Measurements from ENCODE around the gene PPARGC1A.

Gene PPARGC1A

DNA sequence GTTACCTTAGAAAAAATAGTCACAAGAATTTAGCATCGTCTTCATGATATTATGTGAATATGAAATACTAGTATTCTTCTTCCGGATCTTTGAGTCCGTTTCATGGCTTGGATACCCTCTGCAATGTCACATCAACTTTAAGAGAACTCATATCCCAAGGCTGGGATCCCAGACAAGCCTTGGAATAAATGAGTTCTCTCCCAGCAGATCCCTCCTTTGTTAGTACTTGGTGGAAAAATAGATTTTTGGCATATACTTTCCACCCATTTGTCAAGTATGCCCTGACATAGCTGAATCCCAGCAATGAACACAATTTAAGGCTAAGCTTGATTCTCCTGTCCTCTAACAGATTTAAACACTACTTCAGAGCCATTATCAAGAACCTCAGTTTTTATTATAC is 144.5 kb downstream of the PPARGC1A start:
- TF ChIP-seq EZH2phosphoT487 (IDR thresholded peaks at IDR 0.05; ENCODE audit: borderline replicate concordance, low read length), result no peak
- no peak for TF ChIP-seq CTCF (IDR thresholded peaks at IDR 0.05; ENCODE audit: low read depth, low read length, poor library complexity, severe bottlenecking)
- H3K4me2 ChIP-seq (ENCODE audit: low read length), result no peak overlapping the region
- no peaks in the 10 kb centered on the region for H4K20me1 ChIP-seq (ENCODE audit: control insufficient read depth, insufficient read depth, low read depth, low read length)
- no peaks in the 10 kb centered on the region for H3F3A ChIP-seq (ENCODE audit: control insufficient read depth, insufficient read depth)
- no peaks in the 10 kb centered on the region for H3K9me3 ChIP-seq (ENCODE audit: control insufficient read depth, insufficient read depth, low read length)
- no peaks in the 10 kb centered on the region for H3K27me3 ChIP-seq (ENCODE audit: control insufficient read depth, low read length)
- no peak overlapping the region for H3K27ac ChIP-seq (ENCODE audit: low read depth, low read length)
- H3K9me2 ChIP-seq (replicated peaks; ENCODE audit: control insufficient read depth, low read length), result no peaks in the 10 kb centered on the region
- no peaks in the 10 kb centered on the region for H3K79me2 ChIP-seq (ENCODE audit: control insufficient read depth, low read length)
- H3K36me3 ChIP-seq (ENCODE audit: control insufficient read depth, low read length), result no peaks in the 10 kb centered on the region
- no peak overlapping the region for H3K4me3 ChIP-seq (ENCODE audit: low read length)
- H3K4me1 ChIP-seq (ENCODE audit: control insufficient read depth, low read length), result no peaks in the 10 kb centered on the region

Data from DOHH2 (cell line).